HCT116 (cell line): ENCODE data around the gene AOPEP.

Experiments used
- CBX3 ChIP-seq: IDR thresholded peaks from 2 replicates; pipeline ENCODE4 v1.6.1; 2012; ENCODE audit warnings: low read depth
- TF ChIP-seq, protein P1 (sequence below), 3 experiments: fragments of 200-600 bp in 1 of 3; sonication (generic) in 1 of 3; IDR thresholded peaks in 2 of 3; conservative IDR thresholded peaks in 1 of 3; 2 replicates each; pipeline ENCODE4 v1.5.1; 2012 to 2017; ENCODE audit warnings: low read depth in 2 of 3, low read length in 2 of 3, antibody characterized with exemption in 1 of 3, borderline replicate concordance in 1 of 3, control low read depth in 1 of 3, mild to moderate bottlenecking in 1 of 3, mixed read lengths in 1 of 3, mixed run types in 1 of 3, moderate library complexity in 1 of 3; ENCODE audit not compliant: insufficient read depth in 1 of 3

DNA sequence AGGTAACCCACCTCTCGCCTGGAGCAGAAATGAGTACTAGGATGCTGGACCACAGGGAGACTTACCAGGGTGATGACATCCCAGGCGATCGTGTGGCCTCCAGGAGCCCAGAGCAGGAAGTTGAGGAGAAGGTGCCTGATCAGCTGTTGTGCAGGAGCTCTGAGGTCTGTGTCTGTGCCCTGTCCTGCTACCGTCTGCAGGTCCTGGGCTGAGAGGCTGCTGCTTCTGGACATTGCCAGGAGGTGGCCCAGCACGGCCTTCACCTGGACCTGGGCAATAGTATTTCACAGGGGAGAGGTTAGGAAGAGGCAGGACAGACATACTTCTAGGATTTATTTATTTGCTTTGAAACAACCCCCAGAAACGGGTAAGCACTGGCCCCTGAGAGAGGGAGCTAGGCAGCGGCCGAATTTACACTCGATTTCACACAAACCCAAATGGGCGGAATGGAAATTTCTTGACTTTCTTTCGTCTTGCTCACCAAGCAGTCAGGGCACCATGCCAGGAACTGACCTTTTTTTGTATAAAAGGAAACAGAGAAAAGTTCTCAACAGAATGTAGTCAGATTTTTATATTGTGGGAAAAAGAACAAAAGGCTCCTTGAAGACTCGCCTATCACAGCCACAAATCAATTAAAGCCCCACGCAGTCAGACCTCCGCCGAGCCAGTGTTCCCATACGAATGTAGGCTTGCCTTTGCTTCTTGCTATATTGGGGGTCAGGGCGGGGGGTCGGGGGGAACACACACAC lies 380.7 kb downstream of the AOPEP start:
- TF ChIP-seq, protein P1, sequence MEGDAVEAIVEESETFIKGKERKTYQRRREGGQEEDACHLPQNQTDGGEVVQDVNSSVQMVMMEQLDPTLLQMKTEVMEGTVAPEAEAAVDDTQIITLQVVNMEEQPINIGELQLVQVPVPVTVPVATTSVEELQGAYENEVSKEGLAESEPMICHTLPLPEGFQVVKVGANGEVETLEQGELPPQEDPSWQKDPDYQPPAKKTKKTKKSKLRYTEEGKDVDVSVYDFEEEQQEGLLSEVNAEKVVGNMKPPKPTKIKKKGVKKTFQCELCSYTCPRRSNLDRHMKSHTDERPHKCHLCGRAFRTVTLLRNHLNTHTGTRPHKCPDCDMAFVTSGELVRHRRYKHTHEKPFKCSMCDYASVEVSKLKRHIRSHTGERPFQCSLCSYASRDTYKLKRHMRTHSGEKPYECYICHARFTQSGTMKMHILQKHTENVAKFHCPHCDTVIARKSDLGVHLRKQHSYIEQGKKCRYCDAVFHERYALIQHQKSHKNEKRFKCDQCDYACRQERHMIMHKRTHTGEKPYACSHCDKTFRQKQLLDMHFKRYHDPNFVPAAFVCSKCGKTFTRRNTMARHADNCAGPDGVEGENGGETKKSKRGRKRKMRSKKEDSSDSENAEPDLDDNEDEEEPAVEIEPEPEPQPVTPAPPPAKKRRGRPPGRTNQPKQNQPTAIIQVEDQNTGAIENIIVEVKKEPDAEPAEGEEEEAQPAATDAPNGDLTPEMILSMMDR (IDR thresholded peaks at IDR 0.05 in 2 of 3, conservative IDR thresholded peaks at IDR 0.05 in 1 of 3; ENCODE audit: borderline replicate concordance in 1 of 3, insufficient read depth in 1 of 3, low read depth in 2 of 3, low read length in 2 of 3), result no peak
- TF ChIP-seq CBX3, result no peak
